ELF-1 (cell line): ENCODE measurements around the gene PKP4.

Experiments
- DNase-seq: peaks from one replicate; pipeline ENCODE4 v3.0.0-alpha.2; 2016; ENCODE audit warnings: low read depth, low spot score

PKP4 gene

DNA sequence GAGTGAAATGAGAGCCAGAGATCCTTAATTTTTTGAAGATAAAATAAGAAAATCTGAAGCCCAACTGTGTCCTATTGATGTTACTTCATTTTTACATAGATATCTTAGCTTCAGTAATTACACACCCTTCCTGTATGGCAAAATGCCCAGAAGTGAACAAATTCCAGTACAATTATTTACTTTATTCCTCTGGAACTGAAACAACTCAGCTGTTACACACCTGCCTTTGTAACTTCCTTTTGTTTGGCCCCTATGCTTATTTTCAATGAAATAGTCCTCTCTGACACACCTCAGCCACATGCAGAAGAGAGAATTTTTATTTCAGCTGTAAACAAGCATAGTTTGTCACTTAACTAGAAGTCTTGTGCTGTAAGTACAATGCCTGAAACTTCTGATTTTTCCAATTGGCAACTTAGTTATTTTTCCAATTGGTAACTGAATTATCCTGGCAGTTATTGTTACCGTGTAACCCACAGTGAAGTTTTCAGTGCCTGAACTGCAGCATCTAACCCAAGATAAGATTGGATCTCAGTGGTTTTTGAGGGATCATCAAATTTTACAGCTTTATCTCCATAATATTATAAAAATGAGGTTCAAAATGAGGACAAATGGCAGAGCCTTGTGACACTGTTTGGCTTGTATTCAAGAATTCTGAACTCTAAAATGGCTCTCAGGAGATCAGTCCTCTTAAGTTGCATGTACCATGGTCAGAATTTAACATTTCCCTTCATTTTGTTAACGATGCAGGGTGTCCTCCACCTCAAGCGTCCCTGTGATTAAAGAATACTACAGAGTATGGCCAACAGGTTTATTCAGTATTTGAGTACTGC lies 82.6 kb downstream of the PKP4 start:
- DNase-seq = no peak

DNA sequence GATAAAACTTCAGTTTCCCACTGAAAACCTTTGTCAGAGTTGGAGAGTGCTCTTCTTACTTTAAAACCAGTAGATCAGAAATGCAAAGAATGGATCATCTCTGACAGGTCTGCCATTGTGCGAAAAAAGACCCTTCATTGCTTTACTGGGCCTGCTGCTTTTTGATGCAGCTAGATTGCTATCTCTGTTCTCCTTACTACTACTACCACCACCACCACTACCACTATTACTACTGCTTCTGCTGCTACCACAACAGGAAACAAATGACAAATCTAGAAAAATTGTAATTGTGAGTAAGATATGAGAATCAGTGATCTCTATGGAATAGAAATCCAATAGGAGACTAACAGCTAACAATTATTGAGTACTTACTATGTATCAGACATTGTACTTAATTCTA lies 85.8 kb downstream of the PKP4 start:
- DNase-seq = no peak

DNA sequence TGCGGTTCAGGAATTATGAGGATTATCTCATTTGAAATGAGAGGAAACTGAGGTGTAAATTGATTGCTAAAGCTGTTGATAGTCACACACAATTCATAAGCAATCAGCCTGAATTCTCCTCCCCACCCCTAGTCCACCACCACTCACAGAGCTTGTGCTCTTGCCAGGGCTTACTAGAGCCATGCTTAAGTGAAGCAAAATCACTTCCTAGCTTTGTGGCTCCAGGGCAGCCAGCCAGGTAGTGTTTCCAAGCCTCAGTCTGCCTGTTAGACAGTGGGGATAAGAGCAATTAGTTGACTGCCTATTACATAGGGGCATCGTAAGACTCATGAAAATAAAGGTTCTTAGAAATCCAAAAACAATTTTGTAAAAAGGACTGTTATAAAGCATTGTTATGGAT lies 87.2 kb downstream of the PKP4 start:
- no peak for DNase-seq

DNA sequence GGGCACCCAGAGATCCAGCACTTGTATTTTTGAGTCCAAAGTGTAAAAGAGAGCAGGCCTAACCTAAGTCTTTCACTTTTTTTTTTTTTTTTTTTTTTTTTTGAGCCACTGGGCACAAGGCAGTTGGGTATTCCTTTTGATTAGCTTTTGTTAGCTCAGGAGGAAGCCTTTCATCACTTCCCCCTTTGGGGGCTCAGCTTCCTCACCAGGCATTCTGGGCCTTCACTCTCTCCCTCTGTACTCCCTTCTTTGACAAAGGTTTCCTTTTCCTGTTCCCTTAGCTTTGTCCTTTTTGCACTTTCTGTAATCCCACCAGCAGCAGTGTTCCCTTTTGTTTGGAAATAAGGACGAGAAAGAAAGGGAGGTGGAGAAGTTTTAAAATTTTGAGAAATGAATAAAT lies 88.2 kb downstream of the PKP4 start:
- no peak for DNase-seq

DNA sequence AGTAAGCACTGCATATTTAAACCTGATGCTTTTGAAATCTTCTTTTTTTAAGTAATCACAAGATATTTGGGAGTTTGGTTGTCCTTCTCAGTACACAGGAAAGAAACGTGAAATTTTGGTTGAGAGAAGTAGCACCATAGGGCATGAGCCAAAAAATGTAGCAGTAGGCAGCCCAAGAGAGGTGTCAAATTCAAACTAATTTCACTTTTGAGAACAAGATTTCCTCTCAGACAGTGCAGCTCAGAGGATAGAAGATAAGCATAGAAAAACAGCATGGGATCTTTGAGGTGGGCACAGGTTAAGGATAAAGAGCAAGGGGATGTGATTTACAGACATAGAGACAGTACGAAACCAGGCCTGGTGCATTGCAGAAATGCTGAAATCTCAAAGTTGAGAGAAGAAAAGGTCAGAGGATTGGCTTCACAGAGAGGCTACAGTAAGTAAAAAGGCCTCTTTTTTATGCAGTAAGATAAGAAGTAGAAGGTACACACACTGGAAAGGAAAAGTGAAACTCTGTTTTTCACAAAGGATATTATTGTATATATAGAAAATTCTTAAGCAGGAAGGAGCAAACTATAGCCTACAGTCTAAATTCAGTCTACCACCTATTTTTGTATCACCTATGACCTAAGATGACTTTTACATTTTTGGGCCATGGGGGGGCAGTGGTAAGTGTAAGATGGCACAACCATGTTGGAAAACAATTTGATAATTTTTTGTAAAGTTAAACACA lies 89.8 kb downstream of the PKP4 start:
- no peak for DNase-seq

DNA sequence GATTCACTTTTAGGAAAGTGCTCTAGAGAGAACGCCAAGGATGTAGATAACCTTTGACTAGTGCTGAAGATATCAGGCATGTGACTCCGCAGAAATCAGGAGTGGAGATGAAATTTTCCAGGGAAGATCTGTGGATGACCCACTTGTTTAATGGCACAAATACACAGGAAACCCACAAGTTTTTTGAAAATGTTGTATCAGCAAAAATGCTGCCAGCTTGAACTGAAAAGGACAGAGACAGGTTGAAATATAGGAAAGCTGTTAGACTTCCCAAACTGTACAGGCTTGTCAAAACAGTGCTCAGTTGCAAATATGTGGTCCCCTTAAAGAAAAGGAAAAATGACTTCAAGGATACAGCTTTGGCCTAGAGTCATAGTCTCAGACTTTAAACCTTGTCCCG lies 96.5 kb downstream of the PKP4 start:
- no peak for DNase-seq

DNA sequence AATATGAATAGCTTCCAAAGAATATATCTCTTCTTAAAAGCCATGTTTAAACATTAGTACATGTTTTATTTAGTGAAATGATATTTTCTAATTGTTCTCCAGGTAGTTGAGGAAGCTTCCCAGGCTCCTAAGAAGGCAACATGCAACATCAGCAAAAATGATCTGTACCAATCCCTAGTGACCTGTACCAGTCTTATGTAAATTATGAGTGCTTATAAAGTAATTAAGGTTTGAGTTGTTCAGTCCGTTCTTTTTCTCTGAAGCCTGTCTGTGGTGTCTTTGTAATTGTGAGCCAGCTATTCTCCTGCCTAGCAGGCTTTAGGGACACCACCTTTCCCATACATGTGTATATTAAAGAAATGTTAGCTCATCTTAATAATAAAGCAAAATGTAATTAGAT lies 98.2 kb downstream of the PKP4 start:
- no peak for DNase-seq

DNA sequence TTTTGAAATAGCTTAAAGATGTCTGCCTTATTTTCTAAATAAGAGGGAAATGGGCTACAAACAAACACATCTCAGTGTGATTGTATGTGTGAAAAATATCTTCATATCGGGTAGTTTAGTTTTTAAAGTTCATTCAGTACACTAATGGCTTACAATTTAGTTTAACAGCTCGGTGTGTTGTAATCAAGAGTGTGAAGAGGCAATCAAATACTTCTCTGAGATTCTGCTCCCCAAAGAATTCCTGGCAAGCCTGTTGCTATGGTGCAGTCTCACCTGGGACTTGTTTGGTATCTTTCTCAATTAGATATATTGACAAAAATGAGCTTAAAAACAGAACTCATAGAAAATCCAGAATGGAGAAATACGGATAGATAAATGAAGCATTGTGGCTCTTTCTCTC lies 99.4 kb downstream of the PKP4 start:
- no peak for DNase-seq

DNA sequence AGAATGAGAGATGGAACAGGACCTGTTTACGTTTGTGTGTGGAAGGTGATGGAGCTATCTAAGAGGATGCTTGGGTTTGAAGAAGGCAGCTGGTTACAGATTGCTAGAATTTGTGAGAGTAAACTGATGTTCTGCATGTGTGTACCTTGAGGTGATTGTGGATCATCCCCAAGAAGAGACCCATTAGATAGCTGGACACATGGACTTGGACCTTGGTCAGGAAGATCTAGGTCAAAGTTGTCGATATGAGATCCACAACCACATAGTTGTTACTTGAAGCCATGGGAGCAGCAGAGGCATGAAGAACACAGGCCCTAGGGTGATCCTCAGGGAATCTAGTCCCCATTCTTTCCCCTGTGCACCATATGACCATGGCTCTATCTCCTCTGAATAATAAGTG lies 101.0 kb downstream of the PKP4 start:
- DNase-seq = no peak

DNA sequence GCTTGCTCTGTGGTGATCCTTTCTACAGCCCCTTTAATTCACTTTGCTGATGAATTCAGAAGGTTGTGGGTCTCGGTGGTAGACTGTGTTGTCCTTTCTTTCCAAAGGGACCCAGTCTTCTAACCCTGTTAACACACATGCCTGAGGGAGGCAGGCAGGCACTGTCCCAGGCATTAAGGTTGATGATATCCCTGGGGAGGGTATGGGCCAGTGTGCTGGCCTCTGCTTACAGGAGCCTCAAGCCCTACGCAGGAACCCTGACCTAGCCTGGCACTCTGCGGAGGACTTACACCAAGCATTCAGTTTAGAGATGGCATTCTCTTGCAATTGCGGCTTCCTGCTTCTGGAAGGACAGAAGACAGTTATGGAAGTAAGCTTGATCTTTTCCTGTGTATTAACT lies 102.5 kb downstream of the PKP4 start:
- no peak for DNase-seq

DNA sequence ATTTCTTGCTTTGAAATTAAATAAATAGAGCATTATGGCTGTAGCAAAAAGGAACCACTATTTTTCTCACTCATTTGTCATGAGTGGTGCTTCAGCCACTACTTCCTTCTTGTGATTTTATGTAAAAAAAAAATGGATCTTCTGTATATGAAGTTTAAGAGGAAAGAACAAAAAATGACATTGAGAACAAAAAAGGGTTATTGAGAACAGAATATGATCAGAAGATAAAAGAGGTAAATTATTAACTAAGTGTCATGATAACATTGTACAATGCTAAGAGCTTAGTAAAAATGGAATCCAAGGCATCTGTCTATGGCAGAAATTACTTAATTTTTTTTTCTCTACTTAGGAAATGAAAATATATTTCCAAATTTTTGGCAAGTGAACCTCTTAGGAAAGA lies 103.5 kb downstream of the PKP4 start:
- no peak for DNase-seq

DNA sequence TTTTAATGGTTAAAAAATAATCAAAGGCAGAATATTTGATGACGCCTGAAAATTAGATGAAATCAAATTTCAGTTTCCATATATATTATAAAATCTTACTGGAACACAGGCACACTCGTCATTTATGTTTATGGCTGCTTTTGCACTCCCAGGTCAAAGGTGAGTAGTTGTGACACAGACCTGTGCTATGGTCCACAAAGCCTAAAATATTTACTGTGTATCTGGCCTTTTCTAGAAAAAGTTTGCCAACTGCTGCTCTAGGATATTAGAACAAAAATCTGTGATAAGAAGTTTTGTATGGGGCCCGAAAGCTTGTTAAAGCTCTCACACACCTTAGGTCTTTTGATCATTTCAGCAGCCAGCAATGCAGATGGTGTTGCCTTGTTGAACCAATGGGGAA lies 104.3 kb downstream of the PKP4 start:
- no peak for DNase-seq

DNA sequence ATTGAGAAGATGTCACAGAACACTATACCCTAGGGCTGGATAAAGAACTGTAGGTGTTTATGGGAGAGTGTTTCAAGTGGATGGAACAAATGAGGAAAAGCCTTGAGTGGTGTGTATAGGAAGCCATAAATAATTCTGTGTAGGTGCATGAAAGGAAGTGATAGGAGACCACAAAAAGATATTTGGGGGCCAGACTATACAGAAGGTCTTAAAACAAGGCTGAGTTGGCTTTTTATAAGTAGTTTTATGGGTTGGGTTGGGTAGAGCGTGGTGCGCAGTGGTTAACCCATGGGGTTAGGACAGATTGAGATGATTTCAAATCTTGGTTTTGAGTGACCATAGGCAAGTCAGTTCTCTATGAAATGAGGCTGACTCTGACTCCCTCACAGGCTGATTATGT lies 110.5 kb downstream of the PKP4 start:
- DNase-seq = no peak

DNA sequence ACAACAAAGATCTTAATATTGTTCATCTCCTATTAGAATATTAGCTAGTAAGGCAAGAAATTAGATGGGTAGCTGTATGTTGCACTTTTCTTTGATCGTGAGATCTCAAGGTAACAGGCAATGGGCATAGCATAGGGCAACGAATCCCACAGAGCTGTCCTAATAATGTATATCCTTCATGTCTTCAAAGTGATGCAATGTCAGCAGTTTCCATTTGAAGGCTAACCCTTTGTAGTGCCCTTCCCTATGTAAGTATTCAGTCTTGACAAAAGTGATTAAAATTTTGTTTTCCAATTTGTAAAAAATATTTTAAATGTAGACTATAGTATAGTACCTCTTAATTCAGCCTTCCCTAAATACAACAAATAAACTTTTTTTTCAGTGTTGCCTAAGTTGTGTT lies 112.5 kb downstream of the PKP4 start:
- DNase-seq = no peak

DNA sequence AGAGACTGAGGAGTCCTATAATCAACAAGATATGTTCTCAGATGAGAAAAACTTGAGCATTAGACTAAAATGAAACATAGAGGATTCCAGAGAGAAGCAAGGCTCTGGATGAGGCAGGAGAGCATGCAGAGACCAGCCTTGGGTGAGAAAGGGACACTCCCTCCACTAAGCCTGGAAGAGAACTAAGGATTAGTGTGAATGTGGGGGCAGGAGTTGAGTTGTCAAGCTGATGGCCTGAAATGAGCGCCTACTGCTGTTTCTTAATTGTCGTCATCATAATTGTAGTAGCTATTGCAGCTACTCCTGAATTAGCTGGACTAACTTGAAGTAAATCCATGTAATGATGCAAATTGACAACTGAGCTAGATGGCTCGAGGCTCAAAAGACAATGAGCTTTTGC lies 114.1 kb downstream of the PKP4 start:
- no peak for DNase-seq

DNA sequence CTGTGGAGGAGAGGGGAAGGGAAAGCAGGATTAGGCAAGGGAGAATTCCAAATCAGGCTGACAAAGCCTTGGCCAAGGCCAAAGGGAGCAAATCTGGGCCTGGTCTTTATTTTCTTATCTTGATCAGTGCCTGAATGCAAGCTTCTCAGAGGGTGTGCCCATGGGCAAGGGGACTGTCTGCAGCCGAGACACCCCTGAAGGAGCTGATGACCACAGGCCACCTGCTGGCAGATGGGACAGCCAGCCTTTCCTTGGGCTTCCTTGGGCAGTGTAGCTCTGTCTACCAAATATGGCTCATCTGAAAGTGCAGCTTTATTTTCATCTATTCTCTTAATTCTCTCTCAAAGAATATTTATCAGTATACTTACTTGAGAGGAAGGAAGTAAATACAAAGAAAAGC lies 117.0 kb downstream of the PKP4 start:
- peak; percentile 17 for DNase-seq

DNA sequence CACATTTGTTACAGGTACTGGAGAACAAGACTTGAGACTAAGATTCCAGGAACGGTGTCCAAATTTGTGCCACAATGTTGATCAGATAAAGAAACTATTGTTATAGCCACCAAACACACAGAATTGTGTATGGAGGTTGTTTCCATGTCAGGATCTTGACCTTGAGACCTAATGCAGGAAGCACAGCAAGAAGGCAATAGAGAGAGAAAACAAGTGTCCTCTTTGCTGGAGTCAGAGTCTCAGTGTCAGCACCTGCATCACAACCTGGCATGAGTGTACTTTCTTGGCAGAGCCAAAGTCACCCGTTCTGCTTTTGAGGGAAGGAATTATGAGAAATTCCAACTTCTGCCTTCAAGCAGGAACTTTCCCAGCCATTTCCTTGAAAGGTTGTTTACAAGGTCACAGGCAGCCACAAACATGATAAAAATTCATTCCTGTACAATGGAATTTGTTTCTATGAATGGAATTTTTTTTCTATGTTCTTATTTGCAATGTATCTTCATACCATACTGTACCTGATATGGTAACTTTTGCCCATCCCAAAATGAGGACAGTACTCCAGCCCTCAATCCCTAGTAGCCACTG lies 118.4 kb downstream of the PKP4 start:
- DNase-seq = no peak

DNA sequence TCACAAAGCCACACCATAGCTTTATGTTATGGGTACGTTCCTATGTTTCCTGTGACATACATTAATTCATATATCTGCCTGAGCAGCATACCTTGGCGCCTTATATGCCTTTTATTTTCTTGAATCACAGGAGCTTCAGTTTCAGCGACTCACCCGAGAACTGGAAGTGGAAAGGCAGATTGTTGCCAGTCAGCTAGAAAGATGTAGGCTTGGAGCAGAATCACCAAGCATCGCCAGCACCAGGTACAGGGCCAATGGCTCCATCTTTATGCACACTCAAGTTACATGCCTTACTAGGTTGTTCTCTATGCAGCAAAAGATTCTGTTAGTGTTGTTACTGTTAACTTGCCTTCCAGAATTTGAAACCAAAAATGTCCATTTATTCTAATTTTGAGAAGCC lies 120.4 kb downstream of the PKP4 start:
- no peak for DNase-seq

DNA sequence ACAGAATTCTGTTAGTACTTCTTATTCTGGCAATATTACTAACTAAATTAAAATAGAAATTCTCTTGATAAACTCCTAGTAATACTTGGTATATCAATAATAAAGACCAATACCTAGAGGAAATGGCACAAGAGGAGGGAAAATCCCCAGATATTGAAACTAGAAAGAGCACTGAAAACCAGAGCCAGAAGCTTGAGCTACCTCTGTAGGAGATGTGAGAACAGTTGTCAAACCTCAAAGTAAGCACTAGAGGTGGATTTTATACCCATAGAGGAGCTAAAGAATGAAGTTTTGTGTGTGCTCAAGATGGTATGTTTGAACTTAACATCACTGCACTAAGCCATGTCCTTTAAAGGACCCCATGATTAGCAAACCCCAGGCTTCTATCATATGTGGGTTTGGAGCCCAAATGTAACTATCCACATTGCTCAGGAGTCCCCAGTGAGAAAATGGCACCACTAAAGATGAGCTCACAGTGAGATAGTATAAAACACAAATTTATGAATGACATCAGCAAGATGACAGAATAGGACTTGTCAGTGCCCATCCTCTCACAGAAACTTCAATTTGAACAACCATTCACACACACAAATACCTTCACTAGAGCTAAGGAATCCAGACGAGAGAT lies 122.1 kb downstream of the PKP4 start:
- no peak for DNase-seq

DNA sequence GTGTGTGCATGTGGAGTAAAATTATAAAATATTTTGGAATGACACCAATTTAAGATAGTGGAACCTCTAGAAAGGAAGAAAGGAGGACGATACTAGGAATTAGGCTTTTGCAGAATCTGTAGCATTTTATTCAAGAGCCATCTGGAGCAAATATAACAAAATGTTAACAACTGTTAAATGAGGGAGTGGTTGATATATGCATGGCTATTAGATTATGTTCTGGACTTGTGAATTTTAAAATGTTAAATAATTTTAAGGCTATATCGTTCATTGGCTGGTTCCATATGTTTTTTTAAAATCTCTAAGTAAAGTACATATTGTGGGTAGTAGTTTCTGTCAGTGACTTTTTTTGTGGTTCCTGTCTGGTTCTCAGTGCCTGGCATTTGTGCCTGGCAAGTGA lies 123.2 kb downstream of the PKP4 start:
- no peak for DNase-seq

DNA sequence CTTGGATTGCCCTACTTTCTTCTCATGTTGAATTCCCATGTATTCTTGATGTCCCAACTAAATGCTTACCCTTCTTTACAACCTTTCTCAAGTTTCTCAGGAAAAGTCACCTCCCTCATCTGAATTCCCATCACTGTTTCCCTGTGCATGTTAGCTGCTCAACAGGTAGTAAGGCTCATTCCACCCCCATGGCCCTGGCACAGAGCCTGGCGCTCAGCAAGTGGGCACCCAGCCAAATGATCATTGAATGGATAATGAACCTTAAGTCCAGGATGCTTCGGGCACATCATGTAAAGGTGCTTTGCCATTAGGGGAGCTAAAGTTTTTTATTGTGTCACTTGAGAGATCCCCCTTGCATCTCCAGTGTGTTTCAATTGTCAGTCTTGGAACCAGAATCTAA lies 124.0 kb downstream of the PKP4 start:
- DNase-seq = no peak

DNA sequence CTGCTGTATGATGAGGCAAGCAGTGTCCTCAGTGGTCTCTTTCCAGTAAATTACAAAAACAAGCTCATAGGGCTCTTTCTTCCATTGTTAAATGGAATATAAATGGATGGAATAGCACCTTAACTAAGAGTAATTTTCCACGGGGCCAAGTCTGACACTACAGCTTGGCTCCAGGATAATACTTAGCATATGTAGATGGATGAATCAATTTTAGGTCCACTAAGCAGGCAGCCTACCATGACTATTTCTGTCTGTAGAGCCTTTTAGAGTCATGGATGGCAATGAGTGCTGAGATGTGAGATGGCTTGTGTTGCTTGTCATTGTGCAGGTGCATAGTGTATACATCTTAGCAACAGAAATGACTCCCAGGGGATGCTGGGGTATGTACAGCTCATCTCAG lies 125.9 kb downstream of the PKP4 start:
- no peak for DNase-seq

DNA sequence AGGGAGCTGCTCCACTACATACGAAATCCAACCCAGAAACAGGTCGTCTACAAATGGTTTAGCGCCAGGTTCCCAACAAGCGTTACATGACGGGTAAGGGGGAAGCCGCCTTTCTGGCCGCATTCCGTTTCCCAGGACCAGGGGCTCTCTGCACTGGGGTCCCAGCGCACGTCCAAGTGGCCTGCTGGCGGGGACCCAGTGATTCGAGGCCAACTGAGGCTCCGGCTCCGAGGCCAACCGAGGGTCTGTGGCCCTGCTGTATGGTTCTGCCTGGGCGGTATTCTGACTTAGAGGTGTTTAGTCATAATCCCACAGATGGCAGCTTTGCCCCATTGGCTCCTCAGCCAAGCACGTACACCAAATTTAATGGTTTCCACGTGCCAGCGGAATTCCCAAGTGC lies 127.2 kb downstream of the PKP4 start:
- DNase-seq = no peak
